Measurements from ENCODE around the gene FLACC1. TPM values are rescaled to one million over a fixed set of nuclear protein-coding genes. Genes with fewer than 3 reads are reported as not detected.
A peak's percentile ranks its signal among the peaks of the same experiment; 100 is the strongest.
"Not testable (repeated sequence)": the region's sequence is repeated elsewhere in the genome, so short reads cannot be mapped to it uniquely, and the experiment has no call there.

FLACC1 gene
- 6.5 TPM for total RNA-seq
- long read RNA-seq, result 0 reads

- ATAC-seq, result peak; percentile 89
- DNase-seq (ENCODE audit: missing footprints), result no peak
- intact Hi-C loops (cut with DNase I), result no loop called here
Measured at GRCh38 chr2:201357221-201357620, at the start of gene FLACC1. FLACC1 (minus strand) TSS chr2:201357345; CDS start chr2:201351404, 5,941 bp downstream.

DNA sequence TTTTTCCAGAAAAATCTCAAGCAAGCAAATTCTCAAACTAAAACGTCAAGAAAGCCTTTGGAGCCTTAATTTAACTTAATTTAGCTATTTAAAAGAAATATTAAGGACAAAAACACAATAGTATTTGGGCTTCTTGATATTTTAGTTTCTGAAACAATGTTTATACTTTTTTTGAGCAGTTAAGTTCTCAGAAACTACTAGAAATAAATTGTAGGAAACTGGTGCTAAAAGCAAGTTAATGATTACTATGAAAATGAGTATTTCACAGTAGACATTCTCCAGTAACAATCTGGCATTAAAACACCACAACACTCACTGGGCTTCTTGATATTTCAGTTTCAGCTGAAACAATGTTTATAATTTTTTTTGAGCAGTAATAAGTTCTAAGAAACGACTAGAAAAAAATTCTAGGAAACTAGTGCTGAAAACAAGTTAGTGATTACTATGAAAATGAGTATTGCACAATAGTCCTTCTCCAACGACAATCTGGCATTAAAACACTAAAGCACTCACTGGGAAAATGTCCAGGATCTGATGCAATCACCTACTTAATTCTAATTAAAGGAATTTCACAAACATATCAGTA, 49.0 kb upstream of the FLACC1 start:
- intact Hi-C loops (cut with DNase I), result loop anchor here (2.0 kb wide), 1 partner anchor 27 kb away; no protein-coding TSS in a partner anchor

GRCh38 chr2:201404699-201405280, 47.6 kb upstream of the FLACC1 start:
- intact Hi-C loops (cut with DNase I), result loop anchor here (2.0 kb wide), 1 partner anchor 46 kb away; the partner anchor contains the start of genes STRADB and TRAK2
- DNase-seq (ENCODE audit: missing footprints), result no peak
- ATAC-seq, result no peak

More for the DNA sequence above, 49.0 kb upstream of the FLACC1 start:
- peak; percentile 55 for ATAC-seq
- no peak for DNase-seq (ENCODE audit: missing footprints)

- intact Hi-C loops (cut with DNase I), result loop anchor here (2.0 kb wide), 1 partner anchor 47 kb away; the partner anchor contains the start of genes STRADB and TRAK2
- ATAC-seq (no peak), DNase-seq (ENCODE audit: missing footprints) (no peak)
Measured at GRCh38 chr2:201403880-201404279, 46.7 kb upstream of the FLACC1 start.

- DNase-seq (ENCODE audit: missing footprints) (no peak), ATAC-seq (no peak)
- intact Hi-C loops (cut with DNase I), result no loop called here
Measured at GRCh38 chr2:201402651-201403562, 45.8 kb upstream of the FLACC1 start.

DNA sequence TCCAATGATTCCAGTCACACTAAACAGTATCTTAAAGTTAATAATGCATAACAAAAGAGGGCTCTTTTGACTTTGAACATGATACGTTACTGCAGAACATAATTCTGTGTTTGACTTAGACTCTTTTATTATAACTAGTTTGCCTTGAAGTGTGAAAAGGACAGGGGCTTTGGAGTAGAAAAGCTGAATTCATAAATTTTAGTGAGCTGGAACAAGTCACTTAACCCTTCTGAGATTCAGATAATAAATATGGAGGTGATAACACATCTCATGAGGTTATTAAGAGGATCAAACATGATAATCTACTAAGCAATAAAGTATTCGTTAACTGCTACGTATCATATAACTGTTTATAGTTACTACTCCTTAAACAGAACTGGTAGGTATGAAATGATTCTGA, 44.7 kb upstream of the FLACC1 start:
- intact Hi-C loops (cut with DNase I), result no loop called here
- no peak for ATAC-seq

GRCh38 chr2:201396595-201396994, 39.5 kb upstream of the FLACC1 start:
- intact Hi-C loops (cut with DNase I), result no loop called here
- no peak for ATAC-seq
- no peak for DNase-seq (ENCODE audit: missing footprints)

More for the DNA sequence above, 44.7 kb upstream of the FLACC1 start:
- no peak for DNase-seq (ENCODE audit: missing footprints)

GRCh38 chr2:201383136-201383535, 26.0 kb upstream of the FLACC1 start:
- ATAC-seq (peak; percentile 39), DNase-seq (ENCODE audit: missing footprints) (no peak)
- intact Hi-C loops (cut with DNase I), result loop anchor here (10.0 kb wide), 1 partner anchor 342 kb away; no protein-coding TSS in a partner anchor

GRCh38 chr2:201378496-201379397, 21.6 kb upstream of the FLACC1 start:
- intact Hi-C loops (cut with DNase I), result no loop called here
- DNase-seq (ENCODE audit: missing footprints) (no peak), ATAC-seq (no peak)

DNA sequence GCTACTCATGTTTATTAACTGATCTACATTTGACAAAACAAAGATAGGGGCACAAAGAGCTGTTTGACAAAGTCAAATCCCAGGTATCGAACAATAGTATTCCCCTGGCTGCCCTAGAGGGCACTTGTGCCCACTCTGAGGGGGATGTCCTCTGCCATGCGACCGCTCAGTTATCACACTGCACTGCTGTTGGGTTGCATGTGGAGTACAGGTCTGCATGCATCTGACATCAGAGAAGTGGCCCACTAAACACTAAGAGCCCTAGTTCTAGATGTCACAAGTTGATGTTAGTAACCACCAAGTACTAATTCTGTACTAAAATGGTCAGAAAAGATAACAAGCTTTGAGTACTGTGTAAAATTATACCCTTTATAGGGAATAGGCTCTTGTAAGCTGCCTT, 20.1 kb upstream of the FLACC1 start:
- DNase-seq (ENCODE audit: missing footprints), result no peak
- intact Hi-C loops (cut with DNase I), result no loop called here
- ATAC-seq, result peak; percentile 44

DNA sequence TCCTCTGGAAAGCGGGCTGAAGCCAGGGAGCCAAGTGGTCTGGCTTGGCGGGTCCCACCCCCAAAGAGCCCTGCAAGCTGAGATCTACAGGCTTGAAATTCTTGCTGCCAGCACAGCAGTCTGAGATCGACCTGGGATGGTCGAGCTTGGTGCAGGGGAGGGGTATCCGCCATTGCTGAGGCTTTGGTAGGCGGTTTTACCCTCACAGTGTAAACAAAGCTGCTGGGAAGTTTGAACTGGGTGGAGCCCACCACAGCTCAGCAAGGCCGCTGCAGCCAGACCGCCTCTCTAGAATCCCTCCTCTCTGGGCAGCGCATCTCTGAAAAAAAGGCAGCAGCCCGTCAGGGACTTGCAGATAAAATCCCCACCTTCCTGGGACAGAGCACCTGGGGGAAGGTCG, 12.6 kb upstream of the FLACC1 start:
- intact Hi-C loops (cut with DNase I), result no loop called here
- no peak for DNase-seq (ENCODE audit: missing footprints)
- no peak for ATAC-seq

GRCh38 chr2:201369318-201369717, 12.2 kb upstream of the FLACC1 start:
- ATAC-seq; intact Hi-C loops (cut with DNase I); DNase-seq (ENCODE audit: missing footprints): not testable (repeated sequence)

DNA sequence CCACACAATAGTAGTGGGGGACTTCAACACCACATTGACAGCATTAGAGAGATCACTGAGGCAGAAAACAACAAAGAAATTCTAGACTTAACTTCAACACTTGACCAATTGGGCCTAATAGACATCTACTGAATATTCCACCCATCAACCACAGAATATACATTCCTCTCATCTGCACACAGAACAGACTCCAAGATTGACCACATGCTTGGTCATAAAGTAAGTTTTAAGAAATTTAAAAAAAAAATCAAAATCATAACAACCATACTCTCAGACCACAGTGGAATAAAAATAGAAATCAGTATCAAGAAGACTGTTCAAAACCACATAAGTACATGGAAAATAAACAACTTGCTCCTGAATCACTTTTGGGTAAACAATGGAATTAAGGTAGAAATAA, 9.0 kb upstream of the FLACC1 start:
- DNase-seq (ENCODE audit: missing footprints) (no peak), ATAC-seq (no peak)
- intact Hi-C loops (cut with DNase I), result no loop called here

- intact Hi-C loops (cut with DNase I), result loop anchor here (5.0 kb wide), 2 partner anchors 107 to 127 kb away; no protein-coding TSS in a partner anchor
- DNase-seq (ENCODE audit: missing footprints) (no peak), ATAC-seq (peak; percentile 60)
Measured at GRCh38 chr2:201363857-201364560, 6.9 kb upstream of the FLACC1 start.

GRCh38 chr2:201362396-201362795, 5.3 kb upstream of the FLACC1 start:
- no peak for DNase-seq (ENCODE audit: missing footprints)
- intact Hi-C loops (cut with DNase I), result loop anchor here (5.0 kb wide), 2 partner anchors 105 to 125 kb away; no protein-coding TSS in a partner anchor
- no peak for ATAC-seq

DNA sequence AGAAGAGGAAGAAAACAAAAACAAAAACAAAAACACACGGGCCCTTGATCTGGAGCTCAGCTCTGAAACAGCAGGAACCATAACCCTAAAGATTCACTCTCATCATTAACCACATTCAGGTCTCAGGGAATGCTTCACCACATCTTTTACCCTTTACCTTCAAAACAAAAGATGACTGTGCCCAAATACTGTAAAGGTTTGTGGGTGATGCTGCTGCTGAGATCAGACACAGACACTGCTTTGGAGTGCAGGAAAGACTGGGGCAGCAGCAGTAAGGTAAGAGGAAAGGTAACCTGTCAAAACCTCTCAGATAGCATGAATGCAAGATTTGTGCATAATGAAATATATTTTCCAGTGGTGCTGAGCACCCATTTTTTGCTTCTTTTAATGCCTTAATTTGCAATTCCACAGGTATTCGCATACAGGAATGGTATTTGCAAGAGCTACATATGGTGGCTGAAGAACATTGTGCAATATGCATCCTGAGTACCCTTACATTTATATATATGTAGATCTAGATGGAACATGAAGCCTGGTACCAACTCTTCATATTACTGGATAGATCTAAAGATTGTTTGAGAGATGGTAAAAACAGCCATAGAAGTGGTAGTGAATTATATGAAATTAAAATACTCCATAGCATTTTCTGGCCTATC, 4.1 kb upstream of the FLACC1 start:
- DNase-seq (ENCODE audit: missing footprints) (no peak), ATAC-seq (no peak)
- intact Hi-C loops (cut with DNase I), result loop anchor here (5.0 kb wide), 2 partner anchors 104 to 124 kb away; no protein-coding TSS in a partner anchor

GRCh38 chr2:201360256-201360655, 3.1 kb upstream of the FLACC1 start:
- no peak for ATAC-seq
- no peak for DNase-seq (ENCODE audit: missing footprints)
- intact Hi-C loops (cut with DNase I), result loop anchor here (5.0 kb wide), 2 partner anchors 103 to 123 kb away; no protein-coding TSS in a partner anchor
